ENCODE measurements around the gene MXD4. TPM values are rescaled to one million over a fixed set of nuclear protein-coding genes. Genes with fewer than 3 reads are reported as not detected.

MXD4 gene
- total and polyA plus RNA-seq, 2 donors (not counting 1 experiment from before 2014, with no cell fraction given), result 67.3 to 75.3 TPM

DNA sequence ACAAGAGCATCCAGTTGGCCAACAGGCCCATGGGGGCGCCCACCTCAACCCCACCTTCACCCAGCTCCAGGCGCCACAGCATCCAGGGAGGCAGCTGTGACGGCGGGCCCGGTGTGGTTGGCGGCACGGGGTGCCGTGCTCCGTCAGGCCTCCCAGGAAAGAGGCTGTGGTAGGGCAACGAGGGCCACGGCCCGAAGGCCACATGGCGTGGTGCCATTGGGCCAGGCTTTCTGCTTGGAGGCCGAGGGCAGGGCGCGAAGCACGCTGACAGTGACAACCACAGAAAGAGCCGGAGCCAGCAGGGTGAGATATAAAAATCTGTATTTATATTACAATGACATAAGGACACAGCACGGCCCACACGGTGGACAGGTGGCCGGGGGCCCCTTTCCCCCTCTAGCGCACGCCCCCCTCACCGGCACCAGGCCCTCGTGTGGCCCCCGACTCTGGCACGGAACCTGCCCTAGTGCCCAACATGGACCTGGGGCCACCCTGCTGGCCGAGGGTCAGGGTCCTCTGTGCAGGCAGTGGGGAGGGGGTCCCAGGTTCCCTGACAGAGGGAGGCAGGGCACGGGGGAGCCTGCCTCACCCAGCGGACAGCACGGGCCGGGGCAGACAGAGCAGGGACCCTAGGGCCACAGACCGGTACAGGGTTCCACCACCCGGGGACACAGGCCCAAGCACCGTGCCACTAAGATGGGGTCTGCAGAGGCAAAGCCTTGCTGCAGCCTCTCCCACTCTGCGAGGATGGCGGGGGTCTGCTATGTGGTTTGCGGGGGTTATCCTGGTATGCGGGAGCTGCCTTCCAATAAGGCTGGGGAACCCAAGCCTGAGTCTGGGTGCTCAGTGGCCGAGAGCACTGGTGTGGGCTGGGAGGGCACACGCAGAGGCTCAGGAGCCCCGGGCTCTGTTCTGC lies 14.5 kb downstream of the MXD4 start:
- Histone ChIP-seq H3K9me3 (ENCODE audit: control extremely low read depth in 1 of 3, control insufficient read depth in 2 of 3, insufficient read depth in 1 of 3, low read length in 2 of 3) (no peaks in the 10 kb centered on the region), H3K4me1 (ENCODE audit: control insufficient read depth in 2 of 2, insufficient read depth in 2 of 2, low read length in 2 of 2) (peaks cover 8 to 9% of the 10 kb centered on the region in 2 donors), H3K4me3 (ENCODE audit: control extremely low read depth in 1 of 5, extremely low read depth in 1 of 5, insufficient read depth in 1 of 5, low read depth in 2 of 5, low read length in 4 of 5) (no peak overlapping the region), H2AFZ (ENCODE audit: insufficient read depth, low read depth, low read length, poor library complexity, severe bottlenecking) (no peak overlapping the region), H3K27me3 (replicated peaks in 1 of 4; ENCODE audit: control extremely low read depth in 1 of 4, control insufficient read depth in 3 of 4, insufficient read depth in 4 of 4, low read length in 3 of 4) (no peaks in the 10 kb centered on the region), H3K4me2 (replicated peaks; ENCODE audit: low read depth, low read length, poor library complexity, severe bottlenecking) (no peak overlapping the region), H3K27ac (ENCODE audit: low read length in 2 of 2) (no peak overlapping the region), H3K9ac (ENCODE audit: low read length) (no peak overlapping the region), H4K20me1 (ENCODE audit: control insufficient read depth, insufficient read depth, low read length, poor library complexity, severe bottlenecking) (peaks cover 24% of the 10 kb centered on the region), H3K36me3 (replicated peaks in 1 of 2; ENCODE audit: control extremely low read depth in 1 of 2, control insufficient read depth in 1 of 2, extremely low read depth in 1 of 2, insufficient read depth in 2 of 2, low read length in 1 of 2) (peaks cover 0 to 36% of the 10 kb centered on the region in 2 experiments), H3K79me2 (ENCODE audit: control insufficient read depth, insufficient read depth, low read length) (no peaks in the 10 kb centered on the region)
- CTCF ChIA-PET, result interaction anchor here (0.5 kb wide), 1 partner anchor 305 kb away, joined by 4 read pairs; no protein-coding TSS in a partner anchor
- H3K9me3 Mint-ChIP-seq (ENCODE audit: insufficient read depth), result no peaks in the 10 kb centered on the region
- 94% methylated on average over 35 of the region's 42 CpGs for WGBS (ENCODE audit: insufficient coverage)
- no peak overlapping the region for H3K4me3 Mint-ChIP-seq
- intact Hi-C loops (cut with micrococcal nuclease), result loop anchor here (10.0 kb wide), 1 partner anchor 243 kb away; the partner anchor contains the start of gene NELFA
- POLR2A ChIA-PET, result no interaction called here
- H3K27ac Mint-ChIP-seq, result no peak overlapping the region
- TF ChIP-seq EZH2 (IDR thresholded peaks at IDR 0.05; ENCODE audit: borderline replicate concordance, insufficient read depth, low read depth, low read length, poor library complexity, severe bottlenecking), result no peak
- TF ChIP-seq, protein P1, sequence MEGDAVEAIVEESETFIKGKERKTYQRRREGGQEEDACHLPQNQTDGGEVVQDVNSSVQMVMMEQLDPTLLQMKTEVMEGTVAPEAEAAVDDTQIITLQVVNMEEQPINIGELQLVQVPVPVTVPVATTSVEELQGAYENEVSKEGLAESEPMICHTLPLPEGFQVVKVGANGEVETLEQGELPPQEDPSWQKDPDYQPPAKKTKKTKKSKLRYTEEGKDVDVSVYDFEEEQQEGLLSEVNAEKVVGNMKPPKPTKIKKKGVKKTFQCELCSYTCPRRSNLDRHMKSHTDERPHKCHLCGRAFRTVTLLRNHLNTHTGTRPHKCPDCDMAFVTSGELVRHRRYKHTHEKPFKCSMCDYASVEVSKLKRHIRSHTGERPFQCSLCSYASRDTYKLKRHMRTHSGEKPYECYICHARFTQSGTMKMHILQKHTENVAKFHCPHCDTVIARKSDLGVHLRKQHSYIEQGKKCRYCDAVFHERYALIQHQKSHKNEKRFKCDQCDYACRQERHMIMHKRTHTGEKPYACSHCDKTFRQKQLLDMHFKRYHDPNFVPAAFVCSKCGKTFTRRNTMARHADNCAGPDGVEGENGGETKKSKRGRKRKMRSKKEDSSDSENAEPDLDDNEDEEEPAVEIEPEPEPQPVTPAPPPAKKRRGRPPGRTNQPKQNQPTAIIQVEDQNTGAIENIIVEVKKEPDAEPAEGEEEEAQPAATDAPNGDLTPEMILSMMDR (IDR thresholded peaks at IDR 0.05), result no peak
- DNase-seq, result peak; percentile 17
- peaks cover 15% of the 10 kb centered on the region for H3K4me1 Mint-ChIP-seq
- no peaks in the 10 kb centered on the region for H3K27me3 Mint-ChIP-seq
- ATAC-seq (ENCODE audit: low read depth), result no peak

Measured in B cell (primary cell).